Ectodermal cell (in vitro differentiated cells): Measurements from ENCODE around the gene NPR1.
A peak's percentile ranks its signal among the peaks of the same experiment; 100 is the strongest.

Experiments used
- H3K27ac ChIP-seq: 2 replicates; pipeline ENCODE4 v1.7.0; 2013; ENCODE audit warnings: mild to moderate bottlenecking, low read depth, low read length; ENCODE audit not compliant: insufficient read depth, poor library complexity, severe bottlenecking
- H3K27me3 ChIP-seq: 2 replicates; pipeline ENCODE4 v1.7.0; 2013; ENCODE audit warnings: mild to moderate bottlenecking, low read length; ENCODE audit not compliant: insufficient read depth, control insufficient read depth, poor library complexity, severe bottlenecking
- H3K36me3 ChIP-seq: one replicate; pipeline ENCODE4 v1.7.0; 2013; ENCODE audit warnings: low read length; ENCODE audit not compliant: control insufficient read depth, insufficient read depth
- H3K4me1 ChIP-seq: one replicate; pipeline ENCODE4 v1.7.0; 2013; ENCODE audit warnings: low read length; ENCODE audit not compliant: control insufficient read depth, insufficient read depth
- H3K4me3 ChIP-seq: 2 replicates; pipeline ENCODE4 v1.7.0; 2013; ENCODE audit warnings: low read depth, low read length, control low read depth; ENCODE audit not compliant: insufficient read depth
- H3K9me3 ChIP-seq: 2 replicates; pipeline ENCODE4 v1.7.0; 2013; ENCODE audit warnings: mild to moderate bottlenecking, low read length, moderate library complexity; ENCODE audit not compliant: control insufficient read depth
- WGBS, 2 experiments: methylation state at CpG; one replicate each; pipeline ENCODE4 v1.1.7; 2013; ENCODE audit warnings: missing lambda C conversion rate in 2 of 2; 5-methylcytosine and 5-hydroxymethylcytosine counted together

Gene NPR1

GRCh38 chr1:153679337-153680119 lies 1.0 kb downstream of the NPR1 start:
- peaks cover 48% of the 10 kb centered on the region for H3K27me3 ChIP-seq
- no peaks in the 10 kb centered on the region for H3K4me1 ChIP-seq
- peak overlapping the region; percentile 38 for H3K4me3 ChIP-seq
- no peaks in the 10 kb centered on the region for H3K9me3 ChIP-seq
- 1% methylated on average over 73 of the region's 73 CpGs for WGBS, 2 experiments
- H3K36me3 ChIP-seq: no peaks in the 10 kb centered on the region
- H3K27ac ChIP-seq: no peak overlapping the region

- H3K27me3 ChIP-seq: peaks cover 48% of the 10 kb centered on the region
- H3K4me1 ChIP-seq: no peaks in the 10 kb centered on the region
- H3K36me3 ChIP-seq: no peaks in the 10 kb centered on the region
- H3K4me3 ChIP-seq: no peak overlapping the region
- no peaks in the 10 kb centered on the region for H3K9me3 ChIP-seq
- no peak overlapping the region for H3K27ac ChIP-seq
- WGBS, 2 experiments: 4 to 6% methylated on average over 7 to 10 of the region's 10 CpGs
Observed at GRCh38 chr1:153680120-153680403, 1.6 kb downstream of the NPR1 start.

- WGBS, 2 experiments: 93 to 94% methylated on average over 7 of the region's 7 CpGs
- Histone ChIP-seq H3K36me3 (no peaks in the 10 kb centered on the region), H3K4me3 (no peak overlapping the region), H3K27ac (no peak overlapping the region), H3K27me3 (peaks cover 44% of the 10 kb centered on the region), H3K9me3 (no peaks in the 10 kb centered on the region), H3K4me1 (peaks cover 4% of the 10 kb centered on the region)
Observed at GRCh38 chr1:153682730-153683129, 4.2 kb downstream of the NPR1 start.

GRCh38 chr1:153683854-153684253 lies 5.4 kb downstream of the NPR1 start:
- Histone ChIP-seq H3K4me3 (no peak overlapping the region), H3K9me3 (no peaks in the 10 kb centered on the region), H3K4me1 (peaks cover 4% of the 10 kb centered on the region), H3K36me3 (no peaks in the 10 kb centered on the region), H3K27ac (no peak overlapping the region), H3K27me3 (peaks cover 33% of the 10 kb centered on the region)
- WGBS, 2 experiments: 93% methylated on average over 5 of the region's 5 CpGs

GRCh38 chr1:153684892-153685291 lies 6.4 kb downstream of the NPR1 start:
- H3K27ac ChIP-seq: no peak overlapping the region
- H3K27me3 ChIP-seq: peaks cover 22% of the 10 kb centered on the region
- H3K4me1 ChIP-seq: peaks cover 4% of the 10 kb centered on the region
- H3K36me3 ChIP-seq: no peaks in the 10 kb centered on the region
- no peak overlapping the region for H3K4me3 ChIP-seq
- WGBS, 2 experiments: 92 to 94% methylated on average over 11 to 12 of the region's 12 CpGs
- no peaks in the 10 kb centered on the region for H3K9me3 ChIP-seq

GRCh38 chr1:153685544-153686340 lies 7.3 kb downstream of the NPR1 start:
- Histone ChIP-seq H3K4me3 (no peak overlapping the region), H3K9me3 (no peaks in the 10 kb centered on the region), H3K36me3 (no peaks in the 10 kb centered on the region), H3K27me3 (peaks cover 14% of the 10 kb centered on the region), H3K27ac (no peak overlapping the region), H3K4me1 (peaks cover 4% of the 10 kb centered on the region)
- WGBS, 2 experiments: 80 to 83% methylated on average over 11 of the region's 11 CpGs

GRCh38 chr1:153687346-153688125 lies 9.0 kb downstream of the NPR1 start:
- Histone ChIP-seq H3K27ac (no peak overlapping the region), H3K9me3 (no peaks in the 10 kb centered on the region), H3K36me3 (no peaks in the 10 kb centered on the region), H3K4me3 (no peak overlapping the region), H3K4me1 (peaks cover 4% of the 10 kb centered on the region), H3K27me3 (peaks cover 1% of the 10 kb centered on the region)
- WGBS, 2 experiments: 91 to 93% methylated on average over 16 of the region's 16 CpGs

- 90 to 94% methylated on average over 7 of the region's 7 CpGs for WGBS, 2 experiments
- Histone ChIP-seq H3K36me3 (no peaks in the 10 kb centered on the region), H3K27me3 (no peaks in the 10 kb centered on the region), H3K4me3 (no peak overlapping the region), H3K4me1 (peaks cover 4% of the 10 kb centered on the region), H3K27ac (no peak overlapping the region), H3K9me3 (no peaks in the 10 kb centered on the region)
Observed at GRCh38 chr1:153688276-153688675, 9.8 kb downstream of the NPR1 start.

GRCh38 chr1:153688736-153689328 lies 10.3 kb downstream of the NPR1 start:
- WGBS, 2 experiments: 93 to 94% methylated on average over 18 of the region's 18 CpGs
- Histone ChIP-seq H3K4me3 (no peak overlapping the region), H3K36me3 (no peaks in the 10 kb centered on the region), H3K27me3 (no peaks in the 10 kb centered on the region), H3K9me3 (no peaks in the 10 kb centered on the region), H3K4me1 (peaks cover 4% of the 10 kb centered on the region), H3K27ac (no peak overlapping the region)

- H3K4me3 ChIP-seq: no peak overlapping the region
- H3K36me3 ChIP-seq: no peaks in the 10 kb centered on the region
- no peaks in the 10 kb centered on the region for H3K9me3 ChIP-seq
- WGBS, 2 experiments: 84% methylated on average over 4 of the region's 4 CpGs
- H3K4me1 ChIP-seq: peaks cover 8% of the 10 kb centered on the region
- no peak overlapping the region for H3K27ac ChIP-seq
- no peaks in the 10 kb centered on the region for H3K27me3 ChIP-seq
Observed at GRCh38 chr1:153693466-153693865, 15.0 kb downstream of the NPR1 start.
